ENCODE measurements around the gene CYB561. TPM values are rescaled to one million over a fixed set of nuclear protein-coding genes. Genes with fewer than 3 reads are reported as not detected.

CYB561 gene
- total and polyA plus RNA-seq, 2 experiments from 2014 or later: 13.7 to 30.9 TPM

GRCh38 chr17:63421681-63422645 lies 24.1 kb downstream of the CYB561 start:
- peaks cover 18% of the 10 kb centered on the region for H3K4me1 ChIP-seq (ENCODE audit: insufficient read depth)
- no peak overlapping the region for H3K4me3 ChIP-seq
- H3K4me3 Mint-ChIP-seq: no peak overlapping the region
- TF ChIP-seq NANOG (IDR thresholded peaks at IDR 0.05; ENCODE audit: borderline replicate concordance) (no peak), JUNB (IDR thresholded peaks at IDR 0.05; ENCODE audit: unreplicated experiment) (no peak), ZNF114 (CRISPR knock-in tag; IDR thresholded peaks at IDR 0.05) (no peak), EZH2phosphoT487 (IDR thresholded peaks at IDR 0.05; ENCODE audit: unreplicated experiment) (no peak), ZNF331 (CRISPR knock-in tag; IDR thresholded peaks at IDR 0.05; ENCODE audit: low read depth) (no peak), STAT1 (IDR thresholded peaks at IDR 0.05; ENCODE audit: unreplicated experiment) (no peak), CTCF (conservative IDR thresholded peaks at IDR 0.05; ENCODE audit: low read depth in 2 of 2) (no peak), POLR2AphosphoS5 (IDR thresholded peaks at IDR 0.05; ENCODE audit: low read depth) (no peak), EZH2 (IDR thresholded peaks at IDR 0.05; ENCODE audit: low read depth, unreplicated experiment) (no peak), CREB1 (CRISPR knock-in tag; IDR thresholded peaks at IDR 0.05; ENCODE audit: low read depth) (no peak)
- TF ChIP-seq, protein P1, sequence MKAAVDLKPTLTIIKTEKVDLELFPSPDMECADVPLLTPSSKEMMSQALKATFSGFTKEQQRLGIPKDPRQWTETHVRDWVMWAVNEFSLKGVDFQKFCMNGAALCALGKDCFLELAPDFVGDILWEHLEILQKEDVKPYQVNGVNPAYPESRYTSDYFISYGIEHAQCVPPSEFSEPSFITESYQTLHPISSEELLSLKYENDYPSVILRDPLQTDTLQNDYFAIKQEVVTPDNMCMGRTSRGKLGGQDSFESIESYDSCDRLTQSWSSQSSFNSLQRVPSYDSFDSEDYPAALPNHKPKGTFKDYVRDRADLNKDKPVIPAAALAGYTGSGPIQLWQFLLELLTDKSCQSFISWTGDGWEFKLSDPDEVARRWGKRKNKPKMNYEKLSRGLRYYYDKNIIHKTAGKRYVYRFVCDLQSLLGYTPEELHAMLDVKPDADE (IDR thresholded peaks at IDR 0.05): no peak
- TF ChIP-seq, protein P2, sequence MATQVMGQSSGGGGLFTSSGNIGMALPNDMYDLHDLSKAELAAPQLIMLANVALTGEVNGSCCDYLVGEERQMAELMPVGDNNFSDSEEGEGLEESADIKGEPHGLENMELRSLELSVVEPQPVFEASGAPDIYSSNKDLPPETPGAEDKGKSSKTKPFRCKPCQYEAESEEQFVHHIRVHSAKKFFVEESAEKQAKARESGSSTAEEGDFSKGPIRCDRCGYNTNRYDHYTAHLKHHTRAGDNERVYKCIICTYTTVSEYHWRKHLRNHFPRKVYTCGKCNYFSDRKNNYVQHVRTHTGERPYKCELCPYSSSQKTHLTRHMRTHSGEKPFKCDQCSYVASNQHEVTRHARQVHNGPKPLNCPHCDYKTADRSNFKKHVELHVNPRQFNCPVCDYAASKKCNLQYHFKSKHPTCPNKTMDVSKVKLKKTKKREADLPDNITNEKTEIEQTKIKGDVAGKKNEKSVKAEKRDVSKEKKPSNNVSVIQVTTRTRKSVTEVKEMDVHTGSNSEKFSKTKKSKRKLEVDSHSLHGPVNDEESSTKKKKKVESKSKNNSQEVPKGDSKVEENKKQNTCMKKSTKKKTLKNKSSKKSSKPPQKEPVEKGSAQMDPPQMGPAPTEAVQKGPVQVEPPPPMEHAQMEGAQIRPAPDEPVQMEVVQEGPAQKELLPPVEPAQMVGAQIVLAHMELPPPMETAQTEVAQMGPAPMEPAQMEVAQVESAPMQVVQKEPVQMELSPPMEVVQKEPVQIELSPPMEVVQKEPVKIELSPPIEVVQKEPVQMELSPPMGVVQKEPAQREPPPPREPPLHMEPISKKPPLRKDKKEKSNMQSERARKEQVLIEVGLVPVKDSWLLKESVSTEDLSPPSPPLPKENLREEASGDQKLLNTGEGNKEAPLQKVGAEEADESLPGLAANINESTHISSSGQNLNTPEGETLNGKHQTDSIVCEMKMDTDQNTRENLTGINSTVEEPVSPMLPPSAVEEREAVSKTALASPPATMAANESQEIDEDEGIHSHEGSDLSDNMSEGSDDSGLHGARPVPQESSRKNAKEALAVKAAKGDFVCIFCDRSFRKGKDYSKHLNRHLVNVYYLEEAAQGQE (IDR thresholded peaks at IDR 0.05; ENCODE audit: unreplicated experiment): no peak
- TF ChIP-seq, protein P3, sequence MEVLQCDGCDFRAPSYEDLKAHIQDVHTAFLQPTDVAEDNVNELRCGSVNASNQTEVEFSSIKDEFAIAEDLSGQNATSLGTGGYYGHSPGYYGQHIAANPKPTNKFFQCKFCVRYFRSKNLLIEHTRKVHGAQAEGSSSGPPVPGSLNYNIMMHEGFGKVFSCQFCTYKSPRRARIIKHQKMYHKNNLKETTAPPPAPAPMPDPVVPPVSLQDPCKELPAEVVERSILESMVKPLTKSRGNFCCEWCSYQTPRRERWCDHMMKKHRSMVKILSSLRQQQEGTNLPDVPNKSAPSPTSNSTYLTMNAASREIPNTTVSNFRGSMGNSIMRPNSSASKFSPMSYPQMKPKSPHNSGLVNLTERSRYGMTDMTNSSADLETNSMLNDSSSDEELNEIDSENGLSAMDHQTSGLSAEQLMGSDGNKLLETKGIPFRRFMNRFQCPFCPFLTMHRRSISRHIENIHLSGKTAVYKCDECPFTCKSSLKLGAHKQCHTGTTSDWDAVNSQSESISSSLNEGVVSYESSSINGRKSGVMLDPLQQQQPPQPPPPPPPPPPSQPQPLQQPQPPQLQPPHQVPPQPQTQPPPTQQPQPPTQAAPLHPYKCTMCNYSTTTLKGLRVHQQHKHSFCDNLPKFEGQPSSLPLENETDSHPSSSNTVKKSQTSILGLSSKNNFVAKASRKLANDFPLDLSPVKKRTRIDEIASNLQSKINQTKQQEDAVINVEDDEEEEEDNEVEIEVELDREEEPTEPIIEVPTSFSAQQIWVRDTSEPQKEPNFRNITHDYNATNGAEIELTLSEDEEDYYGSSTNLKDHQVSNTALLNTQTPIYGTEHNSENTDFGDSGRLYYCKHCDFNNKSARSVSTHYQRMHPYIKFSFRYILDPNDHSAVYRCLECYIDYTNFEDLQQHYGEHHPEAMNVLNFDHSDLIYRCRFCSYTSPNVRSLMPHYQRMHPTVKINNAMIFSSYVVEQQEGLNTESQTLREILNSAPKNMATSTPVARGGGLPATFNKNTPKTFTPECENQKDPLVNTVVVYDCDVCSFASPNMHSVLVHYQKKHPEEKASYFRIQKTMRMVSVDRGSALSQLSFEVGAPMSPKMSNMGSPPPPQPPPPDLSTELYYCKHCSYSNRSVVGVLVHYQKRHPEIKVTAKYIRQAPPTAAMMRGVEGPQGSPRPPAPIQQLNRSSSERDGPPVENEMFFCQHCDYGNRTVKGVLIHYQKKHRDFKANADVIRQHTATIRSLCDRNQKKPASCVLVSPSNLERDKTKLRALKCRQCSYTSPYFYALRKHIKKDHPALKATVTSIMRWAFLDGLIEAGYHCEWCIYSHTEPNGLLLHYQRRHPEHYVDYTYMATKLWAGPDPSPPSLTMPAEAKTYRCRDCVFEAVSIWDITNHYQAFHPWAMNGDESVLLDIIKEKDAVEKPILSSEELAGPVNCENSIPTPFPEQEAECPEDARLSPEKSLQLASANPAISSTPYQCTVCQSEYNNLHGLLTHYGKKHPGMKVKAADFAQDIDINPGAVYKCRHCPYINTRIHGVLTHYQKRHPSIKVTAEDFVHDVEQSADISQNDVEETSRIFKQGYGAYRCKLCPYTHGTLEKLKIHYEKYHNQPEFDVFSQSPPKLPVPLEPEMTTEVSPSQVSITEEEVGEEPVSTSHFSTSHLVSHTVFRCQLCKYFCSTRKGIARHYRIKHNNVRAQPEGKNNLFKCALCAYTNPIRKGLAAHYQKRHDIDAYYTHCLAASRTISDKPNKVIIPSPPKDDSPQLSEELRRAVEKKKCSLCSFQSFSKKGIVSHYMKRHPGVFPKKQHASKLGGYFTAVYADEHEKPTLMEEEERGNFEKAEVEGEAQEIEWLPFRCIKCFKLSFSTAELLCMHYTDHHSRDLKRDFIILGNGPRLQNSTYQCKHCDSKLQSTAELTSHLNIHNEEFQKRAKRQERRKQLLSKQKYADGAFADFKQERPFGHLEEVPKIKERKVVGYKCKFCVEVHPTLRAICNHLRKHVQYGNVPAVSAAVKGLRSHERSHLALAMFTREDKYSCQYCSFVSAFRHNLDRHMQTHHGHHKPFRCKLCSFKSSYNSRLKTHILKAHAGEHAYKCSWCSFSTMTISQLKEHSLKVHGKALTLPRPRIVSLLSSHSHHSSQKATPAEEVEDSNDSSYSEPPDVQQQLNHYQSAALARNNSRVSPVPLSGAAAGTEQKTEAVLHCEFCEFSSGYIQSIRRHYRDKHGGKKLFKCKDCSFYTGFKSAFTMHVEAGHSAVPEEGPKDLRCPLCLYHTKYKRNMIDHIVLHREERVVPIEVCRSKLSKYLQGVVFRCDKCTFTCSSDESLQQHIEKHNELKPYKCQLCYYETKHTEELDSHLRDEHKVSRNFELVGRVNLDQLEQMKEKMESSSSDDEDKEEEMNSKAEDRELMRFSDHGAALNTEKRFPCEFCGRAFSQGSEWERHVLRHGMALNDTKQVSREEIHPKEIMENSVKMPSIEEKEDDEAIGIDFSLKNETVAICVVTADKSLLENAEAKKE (CRISPR knock-in tag; IDR thresholded peaks at IDR 0.05): no peak
- no peaks in the 10 kb centered on the region for H3K27me3 ChIP-seq (ENCODE audit: insufficient read depth)
- DNase-seq (ENCODE audit: low spot score): no peak
- no peak overlapping the region for H3K4me2 ChIP-seq
- H3K27ac Mint-ChIP-seq: no peak overlapping the region
- no peaks in the 10 kb centered on the region for H3K9me2 ChIP-seq (ENCODE audit: insufficient read depth)
- H3K27ac ChIP-seq (ENCODE audit: low read depth): no peak overlapping the region
- H3K9me3 Mint-ChIP-seq: no peaks in the 10 kb centered on the region
- peaks cover 7% of the 10 kb centered on the region; the same call in 2 of the 3 replicates for H3K36me3 Mint-ChIP-seq (ENCODE audit: low read depth)
- ATAC-seq: no peak
- peaks cover 24% of the 10 kb centered on the region for H3K4me1 Mint-ChIP-seq
- no peaks in the 10 kb centered on the region for H4K20me1 ChIP-seq (replicated peaks; ENCODE audit: insufficient read depth)
- H3F3A ChIP-seq (replicated peaks; ENCODE audit: low read depth): no peaks in the 10 kb centered on the region
- H3K27me3 Mint-ChIP-seq (ENCODE audit: insufficient read depth, low read depth, poor library complexity): no peaks in the 10 kb centered on the region
- H2AFZ ChIP-seq: no peak overlapping the region
- no peaks in the 10 kb centered on the region for H3K36me3 ChIP-seq (ENCODE audit: insufficient read depth)
- H3K79me2 ChIP-seq (replicated peaks; ENCODE audit: insufficient read depth): no peaks in the 10 kb centered on the region

Data from GM23338 (cell line).